ENCODE results near the gene PRRX2. TPM values are rescaled to one million over a fixed set of nuclear protein-coding genes. Genes with fewer than 3 reads are reported as not detected.

Gene PRRX2
- total and polyA plus RNA-seq, 12 donors, result 0.15 to 14.2 (median 4.0) TPM

DNA sequence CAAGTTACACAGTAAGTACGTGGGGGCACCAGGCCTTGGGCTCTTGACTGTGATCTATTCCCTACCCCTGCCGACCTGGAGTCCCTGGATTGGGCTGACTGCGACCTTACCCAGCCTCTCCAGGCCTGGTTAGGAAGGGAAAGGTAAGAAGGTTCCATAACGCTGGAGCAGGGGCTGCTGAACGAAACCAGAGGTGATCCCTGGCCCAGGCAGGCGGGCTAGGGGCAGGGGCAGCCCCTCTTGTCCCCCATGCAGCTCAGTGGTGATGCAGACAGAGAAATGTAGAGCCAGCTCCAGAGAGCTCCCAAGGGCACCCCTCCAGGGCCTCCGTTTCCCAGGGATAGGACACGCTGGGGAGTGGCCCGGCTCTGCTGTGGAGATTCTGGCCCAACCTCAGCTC is 14.1 kb downstream of the PRRX2 start:
- TF ChIP-seq, protein P1, sequence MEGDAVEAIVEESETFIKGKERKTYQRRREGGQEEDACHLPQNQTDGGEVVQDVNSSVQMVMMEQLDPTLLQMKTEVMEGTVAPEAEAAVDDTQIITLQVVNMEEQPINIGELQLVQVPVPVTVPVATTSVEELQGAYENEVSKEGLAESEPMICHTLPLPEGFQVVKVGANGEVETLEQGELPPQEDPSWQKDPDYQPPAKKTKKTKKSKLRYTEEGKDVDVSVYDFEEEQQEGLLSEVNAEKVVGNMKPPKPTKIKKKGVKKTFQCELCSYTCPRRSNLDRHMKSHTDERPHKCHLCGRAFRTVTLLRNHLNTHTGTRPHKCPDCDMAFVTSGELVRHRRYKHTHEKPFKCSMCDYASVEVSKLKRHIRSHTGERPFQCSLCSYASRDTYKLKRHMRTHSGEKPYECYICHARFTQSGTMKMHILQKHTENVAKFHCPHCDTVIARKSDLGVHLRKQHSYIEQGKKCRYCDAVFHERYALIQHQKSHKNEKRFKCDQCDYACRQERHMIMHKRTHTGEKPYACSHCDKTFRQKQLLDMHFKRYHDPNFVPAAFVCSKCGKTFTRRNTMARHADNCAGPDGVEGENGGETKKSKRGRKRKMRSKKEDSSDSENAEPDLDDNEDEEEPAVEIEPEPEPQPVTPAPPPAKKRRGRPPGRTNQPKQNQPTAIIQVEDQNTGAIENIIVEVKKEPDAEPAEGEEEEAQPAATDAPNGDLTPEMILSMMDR (IDR thresholded peaks at IDR 0.05), result no peak
- no peak for TF ChIP-seq POLR2A (IDR thresholded peaks at IDR 0.05)
- intact Hi-C loops (cut with DNase I), result no loop called here
- 71 to 97% (median 84%) methylated on average over 6 to 9 of the region's 9 CpGs for WGBS, 4 donors
- no peak for DNase-seq
- Histone ChIP-seq H3K4me3 (no peak overlapping the region), H3K27me3 (no peaks in the 10 kb centered on the region), H3K36me3 (replicated peaks in 1 of 2) (no peaks in the 10 kb centered on the region), H3K27ac (no peak overlapping the region), H3K4me1 (replicated peaks in 1 of 2) (no peaks in the 10 kb centered on the region), H3K9me3 (replicated peaks in 1 of 3) (no peaks in the 10 kb centered on the region)

DNA sequence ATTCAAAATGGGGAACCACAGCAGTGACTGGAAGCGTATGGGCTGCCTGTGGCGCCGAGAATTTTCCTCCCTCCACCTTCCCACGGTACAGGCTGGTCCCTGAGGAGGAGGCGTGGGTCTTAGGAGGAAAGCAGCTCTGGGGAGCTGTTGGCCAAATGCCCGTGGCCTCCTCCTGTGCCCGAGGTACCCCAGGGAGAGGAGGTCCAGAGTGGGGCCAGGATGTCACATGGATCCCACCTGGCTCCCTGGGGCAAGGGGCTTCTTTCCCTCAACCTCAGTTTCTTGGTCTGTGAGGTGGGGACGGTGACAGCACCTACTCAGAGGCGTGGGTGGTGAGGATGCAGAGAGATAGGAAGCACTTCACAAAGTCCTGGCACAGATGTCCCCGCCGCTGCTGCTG is 16.5 kb downstream of the PRRX2 start:
- intact Hi-C loops (cut with DNase I), result no loop called here
- no peaks in the 10 kb centered on the region for H3K27me3 ChIP-seq
- H3K27ac ChIP-seq, result no peak overlapping the region
- H3K9me3 ChIP-seq (replicated peaks in 1 of 3), result no peaks in the 10 kb centered on the region
- no peaks in the 10 kb centered on the region for H3K4me1 ChIP-seq (replicated peaks in 1 of 2)
- H3K36me3 ChIP-seq (replicated peaks in 1 of 2), result no peaks in the 10 kb centered on the region
- DNase-seq, result no peak
- TF ChIP-seq, protein P1 (IDR thresholded peaks at IDR 0.05), result no peak
- TF ChIP-seq POLR2A (IDR thresholded peaks at IDR 0.05), result no peak
- no peak overlapping the region for H3K4me3 ChIP-seq
- WGBS, 4 donors, result 67 to 84% (median 76%) methylated on average over 11 of the region's 11 CpGs

DNA sequence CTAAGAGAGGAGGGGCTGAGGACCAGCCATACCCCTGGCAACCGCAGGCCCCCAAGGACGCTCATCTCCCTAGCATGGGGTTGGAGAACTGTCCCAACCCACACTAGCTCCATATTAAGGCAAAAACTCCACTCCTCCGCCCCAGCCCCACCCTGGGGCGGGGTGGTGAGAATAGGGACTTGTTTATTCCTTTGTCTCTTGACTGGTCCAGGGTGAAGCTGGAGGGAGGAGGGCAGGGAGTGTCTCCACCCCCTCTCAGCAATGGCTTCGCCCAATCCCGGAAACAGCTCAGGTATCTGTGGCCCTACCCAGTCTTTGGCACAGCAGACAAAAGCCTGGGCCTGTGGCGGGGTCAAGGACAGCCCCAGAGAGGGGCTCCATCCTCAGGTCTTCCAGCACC is 16.9 kb downstream of the PRRX2 start:
- H3K27me3 ChIP-seq, result no peaks in the 10 kb centered on the region
- no peak for DNase-seq
- no peak overlapping the region for H3K4me3 ChIP-seq
- intact Hi-C loops (cut with DNase I), result no loop called here
- TF ChIP-seq, protein P1 (IDR thresholded peaks at IDR 0.05), result no peak
- 79 to 100% (median 91%) methylated on average over 3 to 7 of the region's 7 CpGs for WGBS, 4 donors
- H3K9me3 ChIP-seq (replicated peaks in 1 of 3), result no peaks in the 10 kb centered on the region
- H3K27ac ChIP-seq, result no peak overlapping the region
- no peaks in the 10 kb centered on the region for H3K36me3 ChIP-seq (replicated peaks in 1 of 2)
- H3K4me1 ChIP-seq (replicated peaks in 1 of 2), result no peaks in the 10 kb centered on the region

DNA sequence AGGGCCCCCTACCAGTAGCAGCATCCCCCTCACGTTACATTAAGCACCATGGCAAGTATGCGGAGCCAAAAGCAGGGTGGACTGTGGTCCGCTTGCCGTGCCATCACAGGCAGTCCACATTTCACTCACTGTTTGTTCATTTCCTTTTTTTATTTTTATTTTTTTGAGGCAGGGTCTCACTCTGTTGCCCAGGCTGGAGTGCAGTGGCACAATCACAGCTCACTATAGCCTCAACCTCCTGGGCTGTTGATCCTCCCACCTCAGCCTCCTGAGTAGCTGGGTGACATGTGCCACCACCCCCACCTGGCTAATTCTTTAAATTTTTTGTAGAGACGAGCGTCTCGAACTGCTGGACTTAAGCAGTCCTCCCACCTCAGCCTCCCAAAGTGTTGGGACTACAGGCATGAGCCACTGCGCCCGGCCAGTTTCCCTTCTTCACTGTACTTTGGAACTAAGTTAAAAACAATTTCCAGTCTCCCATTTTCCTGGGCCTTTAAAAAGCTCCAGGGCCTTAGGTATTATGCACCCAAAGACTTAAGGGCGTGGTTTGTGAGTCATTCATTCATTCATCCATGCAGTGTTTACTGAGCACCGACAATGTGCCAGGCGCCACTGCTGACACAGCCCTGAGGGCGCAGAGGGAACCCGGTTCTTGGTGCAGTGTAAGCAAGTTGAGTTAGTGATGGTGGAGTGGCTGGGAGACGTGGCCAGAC is 19.9 kb downstream of the PRRX2 start:
- DNase-seq, result no peak
- Histone ChIP-seq H3K27me3 (no peaks in the 10 kb centered on the region), H3K4me3 (no peak overlapping the region), H3K27ac (no peak overlapping the region), H3K4me1 (replicated peaks in 1 of 2) (no peaks in the 10 kb centered on the region), H3K9me3 (replicated peaks in 1 of 3) (no peaks in the 10 kb centered on the region), H3K36me3 (replicated peaks in 1 of 2) (no peaks in the 10 kb centered on the region)
- no peak for TF ChIP-seq POLR2A (IDR thresholded peaks at IDR 0.05)
- TF ChIP-seq, protein P1 (IDR thresholded peaks at IDR 0.05), result no peak
- intact Hi-C loops (cut with DNase I), result no loop called here
- 84 to 92% (median 88%) methylated on average over 15 of the region's 15 CpGs for WGBS, 4 donors
